ENCODE results near the gene ZNF341.
"Not testable (repeated sequence)": the region's sequence is repeated elsewhere in the genome, so short reads cannot be mapped to it uniquely, and the experiment has no call there.

Gene ZNF341

GRCh38 chr20:33791021-33791420, 59.2 kb downstream of the ZNF341 start:
- DNase-seq (ENCODE audit: extremely low spot score, insufficient read length, low read depth) (no peak), FAIRE-seq (no peak)

GRCh38 chr20:33791540-33791939, 59.7 kb downstream of the ZNF341 start:
- FAIRE-seq = no peak

GRCh38 chr20:33791959-33792597, 60.3 kb downstream of the ZNF341 start:
- DNase-seq (ENCODE audit: extremely low spot score, insufficient read length, low read depth) (no peak), FAIRE-seq (peak; percentile 31)

More at GRCh38 chr20:33791540-33791939, 59.7 kb downstream of the ZNF341 start:
- no peak for DNase-seq (ENCODE audit: extremely low spot score, insufficient read length, low read depth)

GRCh38 chr20:33792598-33792989, 60.8 kb downstream of the ZNF341 start:
- FAIRE-seq; DNase-seq (ENCODE audit: extremely low spot score, insufficient read length, low read depth): not testable (repeated sequence)

GRCh38 chr20:33793011-33793931, 61.5 kb downstream of the ZNF341 start:
- no peak for DNase-seq (ENCODE audit: extremely low spot score, insufficient read length, low read depth)
- FAIRE-seq = no peak

- DNase-seq (ENCODE audit: extremely low spot score, insufficient read length, low read depth) (no peak), FAIRE-seq (no peak)
Measured at GRCh38 chr20:33796263-33796906, 64.6 kb downstream of the ZNF341 start.

- DNase-seq (ENCODE audit: extremely low spot score, insufficient read length, low read depth) (no peak), FAIRE-seq (no peak)
Measured at GRCh38 chr20:33796907-33797544, 65.2 kb downstream of the ZNF341 start.

- no peak for DNase-seq (ENCODE audit: extremely low spot score, insufficient read length, low read depth)
- FAIRE-seq = no peak
Measured at GRCh38 chr20:33798444-33798843, 66.6 kb downstream of the ZNF341 start.

- FAIRE-seq = no peak
Measured at GRCh38 chr20:33803921-33804337, 72.1 kb downstream of the ZNF341 start.

GRCh38 chr20:33808388-33808787, 76.6 kb downstream of the ZNF341 start:
- DNase-seq (ENCODE audit: extremely low spot score, insufficient read length, low read depth) = no peak
- FAIRE-seq = no peak

More at GRCh38 chr20:33803921-33804337, 72.1 kb downstream of the ZNF341 start:
- DNase-seq (ENCODE audit: extremely low spot score, insufficient read length, low read depth) = no peak

- no peak for DNase-seq (ENCODE audit: extremely low spot score, insufficient read length, low read depth)
Measured at GRCh38 chr20:33810259-33810658, 78.5 kb downstream of the ZNF341 start.

GRCh38 chr20:33810885-33811775, 79.3 kb downstream of the ZNF341 start, which contains the start of gene CHMP4B:
Gene CHMP4B, plus strand, starts transcription at chr20:33811348. Its CDS starts 121 bp downstream, at chr20:33811469.
- FAIRE-seq (peak; percentile 91), DNase-seq (ENCODE audit: extremely low spot score, insufficient read length, low read depth) (peak; percentile 97)

More at GRCh38 chr20:33810259-33810658, 78.5 kb downstream of the ZNF341 start:
- no peak for FAIRE-seq

GRCh38 chr20:33811776-33812151, 80.0 kb downstream of the ZNF341 start:
- DNase-seq (ENCODE audit: extremely low spot score, insufficient read length, low read depth) (no peak), FAIRE-seq (peak; percentile 18)

GRCh38 chr20:33812152-33812849, 80.5 kb downstream of the ZNF341 start:
- DNase-seq (ENCODE audit: extremely low spot score, insufficient read length, low read depth) (no peak), FAIRE-seq (no peak)

GRCh38 chr20:33812908-33813462, 81.2 kb downstream of the ZNF341 start:
- DNase-seq (ENCODE audit: extremely low spot score, insufficient read length, low read depth) (no peak), FAIRE-seq (no peak)

- DNase-seq (ENCODE audit: extremely low spot score, insufficient read length, low read depth) = no peak
- FAIRE-seq = no peak
Measured at GRCh38 chr20:33814238-33814712, 82.5 kb downstream of the ZNF341 start.

- DNase-seq (ENCODE audit: extremely low spot score, insufficient read length, low read depth) (no peak), FAIRE-seq (no peak)
Measured at GRCh38 chr20:33815671-33816070, 83.9 kb downstream of the ZNF341 start.

GRCh38 chr20:33816191-33816590, 84.4 kb downstream of the ZNF341 start:
- DNase-seq (ENCODE audit: extremely low spot score, insufficient read length, low read depth) = no peak
- FAIRE-seq = no peak

Data from GM18507 (cell line).